GM19324 (cell line): ENCODE measurements around the gene ZNF22.

Experiments used
- ATAC-seq: cut with Tn5 transposase; IDR thresholded peaks from one replicate; pipeline ENCODE4 v1.9.1; 2021; ENCODE audit warnings: mild to moderate bottlenecking, moderate library complexity; ENCODE audit not compliant: unreplicated experiment, low FRiP score

Gene ZNF22

GRCh38 chr10:45000752-45001380, at the start of gene ZNF22:
ZNF22 (plus strand) TSS chr10:45000923; CDS start chr10:45003369, 2,446 bp downstream.
- ATAC-seq, result peak; percentile 78

- no peak for ATAC-seq
Observed at GRCh38 chr10:44951576-44952226, 49.0 kb upstream of the ZNF22 start.

GRCh38 chr10:44952779-44953231, 47.9 kb upstream of the ZNF22 start:
- ATAC-seq, result no peak

- no peak for ATAC-seq
Observed at GRCh38 chr10:44954042-44954441, 46.7 kb upstream of the ZNF22 start.

GRCh38 chr10:44954962-44955361, 45.8 kb upstream of the ZNF22 start:
- ATAC-seq, result no peak

GRCh38 chr10:44955413-44956070, 45.2 kb upstream of the ZNF22 start:
- ATAC-seq, result no peak

- ATAC-seq, result no peak
Observed at GRCh38 chr10:44956226-44956625, 44.5 kb upstream of the ZNF22 start.

GRCh38 chr10:44956717-44957706, 43.7 kb upstream of the ZNF22 start:
- no peak for ATAC-seq

- no peak for ATAC-seq
Observed at GRCh38 chr10:44958196-44958897, 42.4 kb upstream of the ZNF22 start.

GRCh38 chr10:44958898-44959246, 41.9 kb upstream of the ZNF22 start:
- no peak for ATAC-seq

GRCh38 chr10:44959247-44960087, 41.3 kb upstream of the ZNF22 start, which contains the start of gene RASSF4:
RASSF4 (plus strand) TSS chr10:44959802; CDS start chr10:44970203, 10,401 bp downstream.
- ATAC-seq, result peak; percentile 95

GRCh38 chr10:44960088-44960460, 40.6 kb upstream of the ZNF22 start:
- no peak for ATAC-seq

GRCh38 chr10:44960482-44961229, 40.1 kb upstream of the ZNF22 start:
- no peak for ATAC-seq

- no peak for ATAC-seq
Observed at GRCh38 chr10:44961230-44961571, 39.5 kb upstream of the ZNF22 start.

GRCh38 chr10:44961931-44962750, 38.6 kb upstream of the ZNF22 start:
- ATAC-seq, result no peak

- no peak for ATAC-seq
Observed at GRCh38 chr10:44962870-44963738, 37.6 kb upstream of the ZNF22 start.
